Ecto neural progenitor cell (in vitro differentiated cells): ENCODE results near the gene CCDC106.

ENCODE experiments used
- DNase-seq: peaks from one replicate; pipeline ENCODE4 v3.0.0-alpha.2; 2018; ENCODE audit warnings: low spot score

Gene CCDC106

DNA sequence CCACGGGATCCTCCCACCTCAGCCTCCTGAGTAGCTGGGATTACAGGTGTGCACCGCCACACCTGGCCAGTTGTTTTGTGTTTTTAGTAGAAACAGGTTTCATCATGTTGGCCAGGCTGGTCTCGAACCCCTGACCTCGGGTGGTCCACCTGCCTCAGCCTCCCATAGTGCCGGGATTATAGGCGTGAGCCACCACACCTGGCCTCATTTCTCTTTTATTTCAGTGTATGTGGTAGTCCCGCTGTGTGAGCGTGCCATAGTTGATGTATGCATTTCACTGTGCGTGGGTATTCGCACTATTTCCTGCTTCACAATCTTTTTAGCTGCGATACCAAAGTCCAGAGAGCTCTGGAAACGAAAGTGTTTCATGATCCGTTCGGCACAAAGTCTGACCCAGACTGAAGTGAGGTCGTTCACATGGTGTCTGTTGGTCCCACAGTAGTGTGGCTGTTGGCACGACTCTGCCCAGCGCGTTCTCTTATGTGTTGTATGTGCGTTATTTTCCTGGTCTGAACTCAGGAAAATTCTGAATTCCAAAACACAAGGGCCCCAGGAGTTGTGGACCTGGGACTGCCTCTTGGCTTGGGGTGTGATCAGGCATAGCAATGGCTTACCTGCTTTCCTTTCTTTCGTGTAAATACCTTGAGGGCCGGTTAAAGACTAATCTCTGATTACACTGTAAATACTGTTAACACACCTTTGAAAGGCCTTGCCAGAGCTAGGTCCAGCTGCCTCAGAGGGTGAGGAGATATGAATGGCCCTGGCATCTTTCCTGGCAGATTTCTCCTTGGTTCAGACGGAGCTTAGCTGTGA, 35.6 kb downstream of the CCDC106 start:
- no peak for DNase-seq

DNA sequence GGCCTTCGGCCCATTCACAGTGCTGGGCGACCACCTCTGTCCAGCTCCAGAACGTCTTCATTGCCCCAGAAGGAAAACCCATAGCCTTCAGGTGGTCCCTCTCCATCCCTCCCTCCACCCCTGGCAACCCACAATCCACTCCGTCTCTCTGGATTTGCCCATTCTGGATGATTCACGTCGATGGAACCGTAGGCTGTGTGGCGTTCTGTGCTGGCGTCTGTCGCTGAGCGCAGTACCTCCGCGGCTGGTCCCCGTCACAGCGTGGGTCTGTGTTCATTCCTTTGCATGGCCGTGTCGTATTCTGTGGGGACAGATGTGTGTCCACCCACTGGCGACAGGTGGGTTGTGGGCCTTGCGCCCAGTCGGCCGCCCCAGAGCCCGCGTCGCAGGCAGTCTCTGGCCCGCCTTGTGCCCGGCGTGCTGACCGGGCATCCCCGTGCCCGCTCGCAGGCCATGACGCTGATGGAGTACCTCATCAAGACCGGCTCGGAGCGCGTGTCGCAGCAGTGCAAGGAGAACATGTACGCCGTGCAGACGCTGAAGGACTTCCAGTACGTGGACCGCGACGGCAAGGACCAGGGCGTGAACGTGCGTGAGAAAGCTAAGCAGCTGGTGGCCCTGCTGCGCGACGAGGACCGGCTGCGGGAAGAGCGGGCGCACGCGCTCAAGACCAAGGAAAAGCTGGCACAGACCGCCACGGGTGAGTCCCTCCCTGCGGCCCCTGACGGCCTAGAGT, 37.1 kb downstream of the CCDC106 start:
- no peak for DNase-seq

DNA sequence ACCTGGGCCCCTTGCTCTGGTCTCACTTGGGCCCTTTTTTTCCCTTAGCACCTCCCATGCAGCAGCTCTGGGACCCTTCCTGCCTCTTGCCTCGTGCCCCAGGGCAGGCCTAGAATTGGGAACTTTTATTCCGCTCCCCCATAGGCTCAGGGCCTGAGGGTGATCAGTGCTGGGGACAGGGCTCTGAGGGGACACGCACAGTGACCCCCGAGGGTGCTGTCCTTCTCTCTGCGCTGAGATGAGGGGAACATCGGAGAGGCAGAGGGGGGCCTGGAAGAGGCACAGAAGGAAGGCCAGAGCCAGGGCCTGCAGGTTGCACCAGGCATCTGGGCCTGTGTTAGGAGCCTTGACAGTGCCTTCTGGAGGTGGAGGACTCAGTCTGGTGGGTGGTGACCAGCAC, 37.8 kb downstream of the CCDC106 start:
- DNase-seq, result no peak

DNA sequence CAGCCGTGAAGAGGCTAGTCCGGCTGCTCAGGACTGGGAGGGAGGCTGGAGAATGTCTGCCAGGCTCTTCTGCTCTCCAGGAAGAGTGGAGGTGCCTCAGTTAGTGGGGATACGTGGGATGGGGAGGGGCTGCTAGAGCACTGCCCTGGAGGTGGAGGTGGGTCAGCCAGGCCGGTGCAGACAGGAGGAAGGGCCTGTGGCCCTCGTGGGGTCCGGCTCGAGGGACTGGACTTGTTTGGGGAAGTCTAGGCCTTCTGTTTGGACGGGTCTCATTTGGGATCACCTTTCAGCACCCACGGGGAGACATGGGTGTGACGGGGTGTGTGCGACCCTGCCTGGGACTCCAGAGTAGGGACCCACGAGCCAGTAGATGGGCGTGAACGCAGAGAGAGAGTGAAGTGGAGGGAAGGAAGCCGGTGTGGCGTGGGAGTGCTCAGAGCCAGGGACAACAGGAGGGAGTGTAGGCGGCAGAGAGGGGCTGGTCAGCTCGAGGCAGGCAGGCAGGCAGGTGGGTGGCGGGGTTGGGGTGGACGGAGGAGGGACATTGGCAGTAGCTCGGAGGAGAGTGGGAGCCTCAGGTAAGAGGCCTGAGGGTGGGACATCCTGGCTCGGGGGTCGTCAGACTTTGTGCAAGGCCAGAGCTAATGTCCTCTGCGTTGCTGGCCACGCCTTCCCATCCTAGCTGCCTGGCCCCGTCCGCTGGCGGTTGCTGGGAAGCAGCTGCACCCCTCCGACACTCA, 38.5 kb downstream of the CCDC106 start:
- DNase-seq, result no peak

DNA sequence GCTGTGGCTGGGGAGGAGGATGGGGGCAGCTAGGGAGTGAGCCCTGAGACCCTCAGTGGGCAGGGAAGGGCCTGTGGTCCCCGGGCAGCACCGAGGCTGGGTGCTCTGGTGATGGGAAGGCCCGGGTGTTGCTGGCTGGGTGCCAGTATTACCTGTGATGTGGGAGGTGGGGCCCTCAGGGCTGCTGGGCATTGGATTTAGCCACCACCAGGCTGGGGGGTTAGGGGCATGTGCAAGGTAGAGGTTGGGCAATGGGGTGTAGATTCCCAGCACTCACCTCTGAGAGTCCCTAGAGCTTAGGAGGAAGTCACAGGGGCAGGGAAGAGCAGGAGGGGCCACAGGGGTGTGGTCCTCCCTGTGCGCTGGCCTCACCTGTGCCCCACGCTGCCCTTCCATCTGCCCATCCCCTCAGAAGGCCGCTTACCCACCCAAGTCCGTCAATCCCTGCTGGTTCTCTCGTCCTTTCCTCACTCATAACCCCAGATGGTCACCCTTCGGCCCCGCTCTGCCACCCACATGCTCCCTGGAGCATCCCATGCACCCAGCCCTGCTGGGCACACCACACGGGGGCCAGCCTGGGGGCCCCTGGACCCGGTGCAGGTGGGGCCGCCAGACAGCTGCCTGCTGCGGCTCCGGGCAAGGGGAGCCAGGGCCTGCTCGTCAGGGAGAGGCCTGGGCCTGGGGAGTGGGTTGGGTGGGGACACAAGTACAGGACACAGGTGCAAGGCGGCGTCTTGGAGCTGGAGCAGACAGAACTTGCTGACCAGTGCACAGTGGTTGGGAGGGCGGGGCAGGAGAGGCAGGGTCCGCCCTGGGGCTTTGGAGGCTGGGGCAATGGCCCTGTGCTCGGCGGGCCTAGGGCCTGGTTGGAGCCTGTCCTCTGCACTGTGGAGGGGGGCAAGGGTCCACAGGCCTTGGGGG, 39.5 kb downstream of the CCDC106 start:
- no peak for DNase-seq

DNA sequence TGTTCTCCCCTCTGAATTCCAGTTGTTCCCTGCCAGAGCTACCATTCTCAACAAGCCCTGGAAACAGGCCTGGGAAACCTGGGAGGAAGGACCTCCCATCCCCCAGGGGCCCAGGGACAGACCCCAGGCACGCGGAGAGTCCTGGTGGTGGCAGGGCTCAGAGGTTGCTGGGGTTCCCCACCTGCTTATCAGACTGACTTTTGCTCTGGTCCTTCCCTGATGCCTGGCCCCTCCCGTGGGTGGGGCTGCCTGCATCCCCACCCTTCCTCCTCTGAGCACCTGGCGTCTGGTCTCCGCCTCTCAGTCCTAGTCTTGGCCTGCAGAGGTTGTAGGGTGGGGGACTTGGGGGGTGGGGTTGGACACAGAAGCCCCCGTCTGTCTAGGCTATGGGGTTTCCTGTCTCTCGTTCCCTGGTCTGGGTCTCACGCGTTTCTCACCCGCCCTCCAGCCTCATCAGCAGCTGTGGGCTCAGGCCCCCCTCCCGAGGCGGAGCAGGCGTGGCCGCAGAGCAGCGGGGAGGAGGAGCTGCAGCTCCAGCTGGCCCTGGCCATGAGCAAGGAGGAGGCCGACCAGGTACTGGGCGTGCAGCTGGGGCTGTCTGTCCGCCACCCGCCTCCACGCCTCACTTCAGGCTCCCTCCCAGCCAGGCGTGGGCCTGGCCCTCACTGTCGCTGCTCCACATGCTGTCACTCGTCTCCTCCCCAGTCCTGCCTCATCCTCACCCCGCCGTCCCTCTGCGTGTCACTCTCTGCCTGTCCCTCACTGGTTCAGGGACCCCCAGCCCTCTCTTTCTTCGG, 40.6 kb downstream of the CCDC106 start:
- no peak for DNase-seq

DNA sequence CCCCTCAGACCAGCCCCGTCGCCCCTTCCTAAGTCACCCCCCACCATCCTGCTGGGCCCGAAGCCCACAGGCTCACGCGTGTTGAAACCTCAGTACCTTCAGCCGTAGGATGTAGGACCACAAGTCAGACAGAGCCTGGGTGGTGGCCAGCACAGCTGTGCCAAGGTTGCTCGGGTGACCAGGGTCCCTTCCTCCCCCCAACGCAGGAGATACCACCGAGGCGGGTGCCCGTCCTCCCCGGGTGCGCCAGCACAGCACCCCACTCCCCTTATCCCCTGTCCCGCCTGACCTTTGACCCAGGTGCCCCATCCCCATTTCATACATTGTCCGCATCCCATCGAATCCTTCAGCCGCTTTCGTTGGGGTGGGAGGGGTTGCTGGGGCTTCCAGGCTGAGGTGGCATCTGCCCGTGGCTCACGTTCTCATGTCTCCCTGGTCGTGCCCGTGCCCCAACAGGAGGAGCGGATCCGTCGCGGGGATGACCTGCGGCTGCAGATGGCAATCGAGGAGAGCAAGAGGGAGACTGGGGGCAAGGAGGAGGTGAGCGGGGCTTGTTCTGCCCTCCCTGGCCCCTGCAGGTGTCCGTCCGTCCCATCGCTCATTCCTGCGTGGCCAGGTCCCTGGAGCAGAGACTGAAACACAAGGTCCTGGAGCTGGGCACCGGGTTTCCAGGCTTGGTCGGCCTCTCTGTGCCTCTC, 41.5 kb downstream of the CCDC106 start:
- DNase-seq, result no peak

DNA sequence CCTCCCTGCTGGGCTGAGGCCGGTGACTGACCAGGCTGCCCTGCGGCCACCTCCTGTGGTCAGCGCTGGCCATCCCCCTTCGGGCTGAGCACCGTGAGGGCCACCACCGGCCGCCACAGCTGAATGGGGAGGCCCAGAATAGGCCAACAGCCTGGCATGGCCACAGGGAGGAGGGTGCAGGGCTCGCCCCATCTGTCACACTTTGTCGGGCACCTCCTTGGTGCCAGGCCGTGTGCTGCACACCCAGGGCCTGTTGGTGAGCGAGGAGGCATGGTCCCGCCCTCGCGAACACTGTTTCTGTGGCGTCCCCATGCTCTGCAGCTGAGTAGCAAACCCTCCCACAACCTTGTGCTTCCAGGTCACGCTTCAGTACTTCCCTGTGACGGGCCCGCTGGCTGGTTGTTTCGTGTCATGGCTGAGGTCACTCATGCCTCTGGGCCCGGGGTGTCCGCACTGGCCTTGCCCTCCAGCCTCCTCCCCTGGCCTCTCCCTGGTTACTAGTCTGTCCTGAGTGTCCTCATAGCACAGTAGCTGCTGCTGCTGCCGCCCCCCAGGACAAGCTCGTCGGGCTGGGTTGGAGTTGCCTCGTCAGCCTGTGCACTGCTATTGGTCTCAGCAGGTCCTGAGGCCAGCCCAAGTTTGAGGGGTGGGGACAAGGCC, 42.2 kb downstream of the CCDC106 start:
- DNase-seq, result no peak

DNA sequence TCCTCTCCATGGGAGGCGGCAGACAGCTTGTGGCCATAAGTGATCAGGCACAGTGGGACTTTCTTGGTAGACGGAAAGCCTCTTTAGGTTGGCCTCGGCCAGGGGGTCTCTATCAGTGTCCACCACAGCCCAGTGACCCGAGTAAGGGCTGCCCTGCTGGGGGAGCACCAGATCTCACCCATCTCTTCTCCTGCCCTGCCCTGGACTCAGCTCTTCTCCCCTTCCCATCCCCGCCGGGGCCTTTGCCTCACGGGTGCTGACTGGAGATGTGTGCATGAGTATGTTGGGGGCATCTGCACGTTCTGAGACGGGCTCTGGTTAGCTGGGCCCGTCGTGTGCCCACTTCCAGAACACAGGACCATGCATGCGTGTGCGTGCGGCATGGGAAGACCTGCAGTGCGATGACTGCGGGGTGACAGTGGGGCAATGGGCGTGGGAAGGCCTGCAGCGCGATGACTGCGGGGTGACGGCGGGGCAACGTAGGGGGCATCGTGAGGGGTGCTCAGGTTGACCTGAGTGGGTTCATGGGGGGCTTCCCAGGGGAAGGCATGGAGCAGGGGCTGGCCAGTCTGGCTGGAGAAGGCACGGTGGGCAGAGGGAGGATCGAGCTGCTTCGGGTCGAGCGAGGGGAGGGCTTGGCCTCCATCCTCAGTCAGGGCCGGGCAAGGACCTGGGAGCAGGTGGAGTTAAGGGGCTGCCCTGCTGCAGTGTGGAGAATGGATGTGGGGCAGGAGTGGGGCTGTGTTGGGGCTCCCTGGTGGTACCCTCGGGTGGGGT, 42.9 kb downstream of the CCDC106 start:
- no peak for DNase-seq

DNA sequence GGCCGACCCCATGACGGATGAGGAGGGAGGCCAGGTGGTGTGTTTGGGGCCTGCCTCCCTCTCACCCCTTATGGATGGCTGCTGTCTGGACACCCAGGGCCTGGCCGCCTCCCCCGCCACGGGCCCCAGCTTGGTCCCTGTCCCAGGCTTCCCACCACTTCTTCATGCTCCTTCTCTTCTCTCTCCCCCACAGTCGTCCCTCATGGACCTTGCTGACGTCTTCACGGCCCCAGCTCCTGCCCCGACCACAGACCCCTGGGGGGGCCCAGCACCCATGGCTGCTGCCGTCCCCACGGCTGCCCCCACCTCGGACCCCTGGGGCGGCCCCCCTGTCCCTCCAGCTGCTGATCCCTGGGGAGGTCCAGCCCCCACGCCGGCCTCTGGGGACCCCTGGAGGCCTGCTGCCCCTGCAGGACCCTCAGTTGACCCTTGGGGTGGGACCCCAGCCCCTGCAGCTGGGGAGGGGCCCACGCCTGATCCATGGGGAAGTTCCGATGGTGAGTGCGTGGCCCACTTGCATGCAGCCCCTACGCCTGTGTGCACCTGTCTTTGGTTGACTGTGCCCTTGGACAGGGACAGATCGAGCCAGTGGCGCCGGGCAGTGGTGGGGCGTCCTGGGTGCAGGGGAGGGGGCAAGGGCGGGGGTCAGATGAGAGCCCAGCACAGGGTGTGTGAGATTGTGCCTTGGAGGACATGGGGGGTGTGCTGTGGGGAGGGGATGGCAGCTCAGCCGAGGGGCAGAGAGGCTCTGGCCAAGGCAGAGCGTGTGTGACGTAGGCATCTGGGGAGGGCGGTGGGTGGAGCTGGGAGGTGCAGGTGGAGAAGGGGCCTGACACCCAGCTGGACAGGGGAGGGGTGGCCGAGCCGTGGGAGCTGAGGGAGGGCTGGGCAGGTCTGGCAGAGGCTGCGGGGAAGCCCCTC, 43.8 kb downstream of the CCDC106 start:
- no peak for DNase-seq

DNA sequence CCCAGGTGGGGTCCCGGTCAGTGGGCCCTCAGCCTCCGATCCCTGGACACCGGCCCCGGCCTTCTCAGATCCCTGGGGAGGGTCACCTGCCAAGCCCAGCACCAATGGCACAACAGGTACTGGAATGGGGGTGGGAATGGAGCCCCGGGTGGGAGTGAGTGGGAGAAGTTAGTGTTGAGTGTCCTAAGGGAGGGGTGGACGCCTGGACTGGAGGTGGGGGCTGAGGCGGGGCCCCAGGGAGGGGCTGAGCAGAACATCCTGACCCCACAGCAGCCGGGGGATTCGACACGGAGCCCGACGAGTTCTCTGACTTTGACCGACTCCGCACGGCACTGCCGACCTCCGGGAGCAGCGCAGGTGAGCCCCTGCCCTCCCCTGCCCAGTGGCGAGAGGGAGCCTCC, 44.7 kb downstream of the CCDC106 start:
- DNase-seq, result no peak

DNA sequence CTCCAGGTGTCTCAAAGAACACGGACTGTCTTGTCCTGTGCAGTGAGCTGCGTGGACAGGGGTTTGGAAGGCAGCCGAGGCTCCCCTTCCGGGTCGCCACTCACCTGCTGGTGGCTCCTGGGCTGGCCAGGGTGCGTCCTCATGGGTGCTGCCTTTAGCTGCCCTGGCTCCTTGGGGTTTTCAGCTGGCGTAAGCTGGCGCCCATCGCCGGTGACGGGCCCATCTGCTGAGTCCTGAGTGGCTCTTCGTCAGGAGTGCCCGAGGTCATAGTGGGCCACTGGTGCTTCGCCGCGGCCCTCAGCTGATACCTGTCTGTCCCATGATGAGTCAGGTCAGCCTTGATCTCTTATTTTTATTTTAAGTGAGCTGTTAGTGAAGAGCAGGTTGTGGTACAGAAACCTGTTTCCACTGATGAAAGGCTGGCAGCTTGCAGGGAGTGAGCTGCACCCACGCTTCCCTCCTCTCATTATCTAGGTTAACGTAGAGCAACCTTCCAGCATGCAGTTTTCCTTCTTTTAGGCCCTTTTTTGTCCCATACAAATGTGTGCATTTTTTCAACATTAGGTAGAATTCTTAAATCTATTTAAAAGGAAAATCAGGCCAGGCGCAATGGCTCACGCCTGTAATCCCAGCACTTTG, 45.4 kb downstream of the CCDC106 start:
- DNase-seq, result no peak

DNA sequence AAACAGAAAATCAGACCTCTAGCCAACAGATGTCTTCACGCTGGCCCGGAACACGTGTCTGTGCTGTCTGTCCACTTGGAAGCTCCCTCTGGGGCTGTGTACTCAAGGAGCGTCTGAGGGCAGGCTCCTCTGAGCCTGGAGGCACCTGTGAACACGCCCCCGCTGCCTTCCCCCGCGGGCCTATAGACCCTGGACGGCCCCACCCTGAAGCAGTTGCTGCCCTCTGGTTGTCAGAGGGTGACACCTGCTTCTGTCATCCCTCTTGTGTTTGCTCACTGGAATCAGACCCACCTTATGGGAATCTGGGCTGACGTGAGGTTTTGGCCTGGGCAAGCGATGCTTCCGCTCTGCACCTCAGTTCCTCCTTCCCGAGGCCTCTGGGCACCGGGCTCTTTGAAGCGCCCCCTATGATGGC, 46.2 kb downstream of the CCDC106 start:
- DNase-seq, result no peak

DNA sequence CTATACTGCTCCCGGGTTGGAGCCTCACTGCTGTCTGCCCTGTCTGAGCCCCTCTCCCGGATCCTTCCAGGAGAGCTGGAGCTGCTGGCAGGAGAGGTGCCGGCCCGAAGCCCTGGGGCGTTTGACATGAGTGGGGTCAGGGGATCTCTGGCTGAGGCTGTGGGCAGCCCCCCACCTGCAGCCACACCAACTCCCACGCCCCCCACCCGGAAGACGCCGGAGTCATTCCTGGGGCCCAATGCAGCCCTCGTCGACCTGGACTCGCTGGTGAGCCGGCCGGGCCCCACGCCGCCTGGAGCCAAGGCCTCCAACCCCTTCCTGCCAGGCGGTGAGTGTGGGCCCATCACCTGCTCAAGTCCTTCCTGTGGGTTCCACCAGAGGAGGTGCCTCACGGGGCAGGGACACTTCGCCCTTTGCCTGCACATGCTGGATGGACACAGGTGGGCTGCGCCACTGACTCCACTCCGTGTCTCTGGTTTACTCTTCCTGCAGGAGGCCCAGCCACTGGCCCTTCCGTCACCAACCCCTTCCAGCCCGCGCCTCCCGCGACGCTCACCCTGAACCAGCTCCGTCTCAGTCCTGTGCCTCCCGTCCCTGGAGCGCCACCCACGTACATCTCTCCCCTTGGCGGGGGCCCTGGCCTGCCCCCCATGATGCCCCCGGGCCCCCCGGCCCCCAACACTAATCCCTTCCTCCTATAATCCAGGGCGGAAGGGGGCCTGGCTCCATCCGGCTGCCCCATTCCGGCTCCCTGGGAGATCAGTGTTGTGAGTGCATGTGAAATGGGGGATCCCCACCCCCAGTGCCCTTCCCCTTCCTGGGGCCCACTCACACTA, 46.9 kb downstream of the CCDC106 start:
- no peak for DNase-seq

DNA sequence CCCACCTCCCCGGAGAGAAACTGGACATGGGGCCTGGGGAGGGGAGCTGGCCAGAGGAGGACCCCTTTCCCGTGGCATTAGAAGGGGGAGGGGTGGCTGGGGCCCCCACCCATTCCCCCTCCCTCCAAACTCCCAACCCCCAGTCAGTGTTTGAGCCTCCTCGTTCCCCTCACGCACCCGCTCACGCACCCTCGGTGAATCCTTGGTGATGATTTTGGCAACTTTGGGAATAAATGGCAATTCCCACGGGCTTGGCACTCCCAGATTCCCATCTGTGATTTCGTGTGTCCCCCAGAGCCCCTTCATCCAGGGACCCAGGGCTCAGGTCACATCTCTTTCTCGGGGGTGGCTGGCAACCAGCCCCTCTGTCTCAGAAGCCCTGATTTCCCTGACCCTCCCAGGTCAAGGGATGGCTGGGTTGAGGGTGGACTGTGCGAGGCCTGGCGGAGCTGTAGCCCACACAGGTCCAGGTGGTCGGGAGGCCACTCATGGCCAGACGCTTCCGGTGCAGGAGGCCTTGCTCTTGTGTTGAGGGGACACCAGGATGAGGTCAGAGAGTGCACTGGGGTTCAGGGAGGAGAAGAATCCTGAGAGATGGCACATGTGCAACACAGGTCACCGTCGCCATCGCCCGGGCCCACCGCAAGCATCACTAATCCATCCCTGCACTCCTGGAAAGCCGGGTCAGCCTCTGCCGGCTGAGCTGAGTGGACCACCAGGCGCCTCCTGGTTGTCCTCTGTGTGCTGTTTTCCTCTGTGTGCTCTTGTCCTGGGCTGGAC, 47.7 kb downstream of the CCDC106 start:
- DNase-seq, result no peak
